Measurements from ENCODE around the gene DHRS11. TPM values are rescaled to one million over a fixed set of nuclear protein-coding genes. Genes with fewer than 3 reads are reported as not detected.

DHRS11 gene
- total RNA-seq, 2 experiments from 2014 or later, result 2.9 to 4.0 TPM

- ChIA-PET CTCF (interaction anchor here (1.8 kb wide), 1 partner anchor 11 kb away, joined by 6 read pairs; no protein-coding TSS in a partner anchor), POLR2A (no interaction called here)
- Mint-ChIP-seq H3K27ac (no peak overlapping the region), H3K36me3 (ENCODE audit: low read depth) (no peaks in the 10 kb centered on the region), H3K4me1 (ENCODE audit: low read depth) (no peaks in the 10 kb centered on the region), H3K4me3 (no peak overlapping the region), H3K9me3 (no peaks in the 10 kb centered on the region), H3K27me3 (no peaks in the 10 kb centered on the region)
- no peak for TF ChIP-seq CTCF (IDR thresholded peaks at IDR 0.05)
- Histone ChIP-seq H3K27ac (ENCODE audit: low read depth in 1 of 2, low read length in 2 of 2) (no peak overlapping the region), H3K9me3 (ENCODE audit: control insufficient read depth in 1 of 2, insufficient read depth in 1 of 2, low read length in 2 of 2) (no peaks in the 10 kb centered on the region), H3K36me3 (ENCODE audit: insufficient read depth, low read length) (no peaks in the 10 kb centered on the region), H3K4me3 (ENCODE audit: low read length) (no peak overlapping the region), H3K4me1 (ENCODE audit: insufficient read depth, low read length) (peaks cover 2% of the 10 kb centered on the region), H3K27me3 (ENCODE audit: control insufficient read depth in 1 of 2, insufficient read depth in 2 of 2, low read length in 2 of 2) (no peaks in the 10 kb centered on the region)
- ATAC-seq (ENCODE audit: poor library complexity), result no peak
- intact Hi-C loops (cut with DNase I, micrococcal nuclease), result no loop called here
- no peak for DNase-seq
Observed at GRCh38 chr17:36614081-36614480, 22.4 kb downstream of the DHRS11 start.

GRCh38 chr17:36614933-36615332, 23.3 kb downstream of the DHRS11 start:
- CTCF ChIA-PET, result interaction anchor here (1.8 kb wide), 1 partner anchor 12 kb away, joined by 6 read pairs; no protein-coding TSS in a partner anchor
- no peak for TF ChIP-seq CTCF (IDR thresholded peaks at IDR 0.05)
- no peak overlapping the region for H3K27ac ChIP-seq (ENCODE audit: low read depth in 1 of 2, low read length in 2 of 2)
- H3K9me3 Mint-ChIP-seq, result no peaks in the 10 kb centered on the region
- POLR2A ChIA-PET, result no interaction called here
- H3K4me3 ChIP-seq (ENCODE audit: low read length), result no peak overlapping the region
- intact Hi-C loops (cut with DNase I, micrococcal nuclease), result no loop called here
- no peaks in the 10 kb centered on the region for H3K36me3 ChIP-seq (ENCODE audit: insufficient read depth, low read length)
- DNase-seq, result no peak
- H3K4me3 Mint-ChIP-seq, result no peak overlapping the region
- no peaks in the 10 kb centered on the region for H3K4me1 Mint-ChIP-seq (ENCODE audit: low read depth)
- H3K9me3 ChIP-seq (ENCODE audit: control insufficient read depth in 1 of 2, insufficient read depth in 1 of 2, low read length in 2 of 2), result no peaks in the 10 kb centered on the region
- ATAC-seq (ENCODE audit: poor library complexity), result no peak
- no peaks in the 10 kb centered on the region for H3K27me3 Mint-ChIP-seq
- H3K4me1 ChIP-seq (ENCODE audit: insufficient read depth, low read length), result no peaks in the 10 kb centered on the region
- no peak overlapping the region for H3K27ac Mint-ChIP-seq
- H3K27me3 ChIP-seq (ENCODE audit: control insufficient read depth in 1 of 2, insufficient read depth in 2 of 2, low read length in 2 of 2), result no peaks in the 10 kb centered on the region
- H3K36me3 Mint-ChIP-seq (ENCODE audit: low read depth), result no peaks in the 10 kb centered on the region

- CTCF ChIA-PET, result interaction anchor here (0.7 kb wide), 1 partner anchor 1675 kb away, joined by 3 read pairs; no protein-coding TSS in a partner anchor
- Histone ChIP-seq H3K36me3 (ENCODE audit: insufficient read depth, low read length) (no peaks in the 10 kb centered on the region), H3K27me3 (ENCODE audit: control insufficient read depth in 1 of 2, insufficient read depth in 2 of 2, low read length in 2 of 2) (no peaks in the 10 kb centered on the region), H3K4me3 (ENCODE audit: low read length) (no peak overlapping the region), H3K4me1 (ENCODE audit: insufficient read depth, low read length) (no peaks in the 10 kb centered on the region), H3K9me3 (ENCODE audit: control insufficient read depth in 1 of 2, insufficient read depth in 1 of 2, low read length in 2 of 2) (no peaks in the 10 kb centered on the region), H3K27ac (ENCODE audit: low read depth in 1 of 2, low read length in 2 of 2) (no peak overlapping the region)
- H3K4me3 Mint-ChIP-seq, result no peak overlapping the region
- no peaks in the 10 kb centered on the region for H3K36me3 Mint-ChIP-seq (ENCODE audit: low read depth)
- no peaks in the 10 kb centered on the region for H3K9me3 Mint-ChIP-seq
- H3K4me1 Mint-ChIP-seq (ENCODE audit: low read depth), result no peaks in the 10 kb centered on the region
- H3K27me3 Mint-ChIP-seq, result no peaks in the 10 kb centered on the region
- POLR2A ChIA-PET, result no interaction called here
- intact Hi-C loops (cut with DNase I, micrococcal nuclease), result no loop called here
- ATAC-seq (ENCODE audit: poor library complexity), result no peak
- DNase-seq, result no peak
- no peak overlapping the region for H3K27ac Mint-ChIP-seq
- no peak for TF ChIP-seq CTCF (IDR thresholded peaks at IDR 0.05)
Observed at GRCh38 chr17:36616061-36617029, 24.7 kb downstream of the DHRS11 start.
